CD1c-positive myeloid dendritic cell (primary cell): ENCODE measurements around the gene DCTD.
A peak's percentile ranks its signal among the peaks of the same experiment; 100 is the strongest.

Experiments used
- DNase-seq: peaks from one replicate; pipeline ENCODE4 v3.0.0-alpha.2; 2016; ENCODE audit errors: extremely low spot score

Gene DCTD

DNA sequence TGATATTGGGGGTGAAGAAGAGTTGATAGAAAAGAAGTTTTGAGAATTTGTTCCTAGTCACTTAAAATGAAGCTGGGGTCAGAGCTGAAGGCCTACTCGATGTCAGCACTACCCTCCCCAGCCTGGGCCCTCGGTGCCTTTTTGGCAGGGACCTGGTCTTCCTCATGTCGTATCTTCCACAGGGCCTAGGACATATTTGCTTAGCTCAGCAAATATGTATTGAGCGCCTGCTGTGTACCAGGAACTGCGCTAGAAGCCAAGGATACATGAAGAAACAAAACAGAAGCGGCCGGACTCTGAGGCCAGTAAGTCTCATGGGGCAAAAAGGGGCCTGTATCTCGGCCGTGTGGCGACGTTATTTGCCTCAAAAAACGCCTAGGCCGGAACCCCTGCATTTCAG, 44.3 kb downstream of the DCTD start:
- DNase-seq = no peak

GRCh38 chr4:182871616-182872015, 45.6 kb downstream of the DCTD start:
- DNase-seq = no peak

DNA sequence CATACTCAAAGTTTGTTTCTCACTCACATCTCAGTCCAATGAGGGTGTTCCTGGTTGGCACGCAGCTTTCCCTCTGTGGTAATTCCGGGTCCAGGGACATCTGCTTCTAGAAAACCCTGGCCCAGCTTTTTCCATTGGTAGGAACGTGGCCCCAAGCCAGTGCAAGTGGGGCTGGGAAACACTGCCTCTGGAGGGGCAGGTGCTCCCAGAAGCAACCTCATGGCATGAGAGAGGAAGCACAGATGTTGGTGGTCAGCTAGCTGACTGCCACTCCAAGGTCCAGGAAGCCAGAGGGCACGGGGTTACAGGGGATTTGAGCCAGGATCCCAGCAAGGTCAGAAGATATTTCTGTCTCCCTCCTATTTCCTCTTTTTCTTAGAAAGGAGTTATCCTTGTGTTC, 47.5 kb downstream of the DCTD start:
- no peak for DNase-seq

DNA sequence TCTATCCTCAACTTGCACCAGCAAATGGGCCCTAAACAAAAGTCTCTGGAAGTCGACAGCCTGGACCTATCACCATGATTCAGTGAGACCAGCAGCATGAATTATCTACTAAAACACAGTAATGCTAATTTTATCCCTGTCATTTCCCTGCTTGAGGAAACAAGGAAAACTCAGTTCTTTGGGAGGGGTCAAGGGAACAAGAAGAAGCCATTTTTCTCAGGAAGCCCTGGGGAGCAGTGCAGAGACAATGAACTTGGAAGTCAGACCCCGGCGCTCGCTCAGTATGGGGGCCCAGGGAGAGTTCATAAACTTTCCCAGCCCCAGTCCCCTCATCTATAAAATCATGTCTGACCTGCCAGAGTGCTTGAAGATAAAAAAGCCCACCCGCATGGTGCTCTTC, 50.4 kb downstream of the DCTD start:
- no peak for DNase-seq

GRCh38 chr4:182863501-182863900, 53.7 kb downstream of the DCTD start:
- peak; percentile 3 for DNase-seq

DNA sequence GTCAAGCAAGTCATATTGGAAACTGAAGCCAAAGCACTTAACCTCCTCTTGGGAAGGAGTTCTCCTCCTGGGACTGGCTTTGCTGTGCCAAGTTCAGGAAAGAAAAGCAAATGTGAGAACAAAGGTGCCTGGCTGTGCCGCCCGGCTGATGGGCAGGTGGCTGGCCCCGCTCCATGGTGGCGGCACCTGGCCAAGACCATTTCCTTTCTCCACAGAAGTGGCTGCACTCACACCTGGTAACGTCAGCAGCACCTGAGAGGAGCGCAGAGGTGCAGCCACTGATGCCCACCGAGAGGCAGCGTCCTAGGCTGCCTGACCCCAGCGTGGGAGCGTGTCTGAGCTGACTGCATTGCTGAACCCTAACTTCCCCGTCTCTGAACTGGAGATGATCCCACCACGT, 54.3 kb downstream of the DCTD start:
- no peak for DNase-seq

DNA sequence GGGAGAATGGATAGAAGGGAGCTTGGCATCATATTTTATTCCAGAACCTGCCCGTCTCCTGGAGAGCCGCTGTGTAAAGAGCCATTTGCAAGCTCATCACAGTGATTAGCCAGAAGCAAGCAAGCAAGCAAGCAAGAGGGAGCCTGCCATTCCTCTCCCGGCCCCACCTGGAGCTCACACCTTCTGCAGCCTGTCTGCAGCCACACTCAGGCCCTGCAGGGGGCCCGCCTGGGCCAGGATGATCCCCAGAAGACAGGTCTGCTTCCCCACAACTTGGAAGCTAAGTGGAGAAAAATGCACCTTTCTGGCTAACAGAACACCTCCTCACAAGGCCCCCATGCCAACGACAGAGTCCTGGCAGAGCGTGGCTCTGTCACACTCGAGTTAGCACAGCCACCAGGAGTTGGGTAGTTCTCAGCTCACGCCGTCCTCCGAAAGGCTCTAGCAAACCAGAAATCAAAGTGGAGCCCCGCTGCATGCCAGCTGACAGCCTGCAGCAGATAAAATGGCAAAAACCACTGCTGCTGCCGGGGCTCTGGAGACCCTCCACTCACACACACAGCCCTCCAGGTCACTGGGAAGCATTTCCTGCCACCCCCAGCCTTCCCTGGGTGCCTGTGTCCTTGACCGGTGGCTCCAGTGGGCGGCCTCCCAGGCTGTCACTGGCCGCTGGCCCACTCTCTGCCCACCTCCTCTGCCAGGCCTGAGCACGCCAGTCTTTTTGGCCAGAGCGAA, 54.9 kb downstream of the DCTD start:
- no peak for DNase-seq

GRCh38 chr4:182861346-182861745, 55.8 kb downstream of the DCTD start:
- DNase-seq = no peak

GRCh38 chr4:182859730-182860129, 57.5 kb downstream of the DCTD start:
- DNase-seq = no peak

DNA sequence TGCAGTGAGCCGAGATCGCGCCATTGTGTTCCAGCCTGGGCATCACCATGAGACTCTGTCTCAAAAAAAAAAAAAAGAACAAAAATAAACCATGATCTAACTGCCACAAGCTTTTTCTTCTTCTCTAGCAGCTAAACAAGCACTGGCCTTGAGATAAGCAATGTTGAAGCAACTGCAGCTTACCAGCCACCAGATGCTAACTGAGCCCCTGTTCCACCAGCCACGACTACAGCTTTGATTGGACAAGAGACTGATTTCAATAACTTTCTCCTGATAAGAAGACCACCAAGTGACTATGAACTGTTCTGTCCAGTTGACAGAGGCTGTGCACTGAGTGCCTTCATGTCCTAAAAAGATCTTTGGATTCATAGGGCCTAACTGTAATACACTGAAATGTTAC, 58.5 kb downstream of the DCTD start:
- no peak for DNase-seq

DNA sequence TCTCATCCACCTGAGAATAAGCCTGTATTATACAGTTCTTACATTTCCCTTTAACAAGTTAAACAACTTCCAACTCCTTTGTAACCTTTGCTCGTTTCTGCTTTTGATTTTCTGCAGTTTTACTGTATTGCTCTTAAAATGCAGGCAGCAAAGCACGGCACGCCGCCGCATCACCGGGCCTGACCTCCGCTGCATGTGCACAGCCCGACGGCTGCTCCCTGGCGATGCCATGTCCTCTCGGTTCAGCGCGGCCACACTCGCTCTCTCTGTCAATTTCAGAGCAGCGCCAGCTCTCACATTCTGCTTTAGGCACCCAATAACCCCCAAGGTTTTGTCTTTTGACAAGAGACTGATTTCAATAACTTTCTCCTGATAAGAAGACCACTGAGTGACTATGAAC, 60.3 kb downstream of the DCTD start:
- no peak for DNase-seq

DNA sequence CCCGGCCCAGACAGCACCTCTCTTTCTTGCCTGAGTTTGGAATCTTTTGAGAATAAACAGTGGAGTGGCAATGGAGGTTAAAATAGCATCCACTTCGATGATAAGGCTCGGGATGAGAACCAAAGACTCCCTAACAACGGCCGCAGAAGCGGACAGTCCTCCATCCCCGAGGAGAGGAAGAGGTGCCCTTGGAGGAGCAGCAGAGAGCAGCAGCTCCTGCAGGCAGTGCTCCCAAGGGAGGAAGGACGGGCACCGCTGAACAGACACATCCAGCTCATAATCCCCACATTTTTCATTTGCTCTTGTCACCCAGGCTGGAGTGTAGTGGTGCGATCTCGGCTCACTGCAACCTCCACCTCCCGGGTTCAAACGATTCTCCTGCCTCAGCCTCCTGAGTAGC, 61.3 kb downstream of the DCTD start:
- no peak for DNase-seq

DNA sequence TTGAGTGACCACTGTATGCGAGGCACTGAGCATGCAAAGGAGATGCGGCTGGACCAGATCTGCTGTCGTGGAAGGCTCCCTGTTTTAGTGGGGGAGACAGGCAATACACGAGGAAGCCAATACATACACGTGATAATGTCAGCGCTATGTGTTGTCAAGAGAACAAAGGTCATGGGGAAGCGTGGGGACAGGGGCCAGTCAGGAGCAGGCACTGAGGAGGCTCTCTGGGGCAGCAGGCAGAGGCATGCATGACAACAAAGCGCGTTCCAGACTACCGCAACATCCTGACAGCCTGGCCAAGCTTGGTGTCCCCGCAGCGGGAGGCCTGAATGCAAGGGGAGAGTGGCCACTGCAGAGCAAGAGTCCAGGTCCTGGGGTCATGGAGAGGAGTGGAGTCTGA, 61.9 kb downstream of the DCTD start:
- DNase-seq = no peak

GRCh38 chr4:182854466-182854865, 62.7 kb downstream of the DCTD start:
- no peak for DNase-seq

DNA sequence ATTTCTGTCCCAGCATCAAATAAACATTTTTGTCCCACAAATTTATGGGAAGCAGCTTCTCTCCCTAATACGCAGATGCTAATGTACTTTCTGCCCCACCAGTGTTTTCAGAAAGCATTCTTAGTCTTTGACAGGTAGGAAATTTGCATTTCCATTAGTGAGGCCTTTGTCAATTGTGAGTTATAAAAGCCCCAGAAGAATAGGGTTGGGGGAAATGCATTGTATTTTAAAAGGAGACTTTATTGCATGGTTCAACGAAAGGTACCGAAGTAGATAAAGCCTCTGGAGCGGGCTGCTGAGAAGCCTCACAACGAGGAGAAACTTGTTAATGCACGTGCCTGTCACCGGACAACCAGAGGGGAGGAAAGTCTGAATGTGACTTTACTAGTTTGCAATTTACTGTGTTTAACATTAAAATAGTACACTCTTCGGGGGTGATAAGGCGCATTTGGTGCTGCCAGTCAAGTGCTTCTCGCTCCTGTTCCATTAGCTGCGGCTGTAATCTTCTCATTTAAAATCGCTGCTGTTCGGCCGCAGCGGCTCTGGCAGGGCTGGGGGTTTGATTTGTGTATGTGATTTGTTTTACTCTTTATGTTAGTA, 63.4 kb downstream of the DCTD start:
- DNase-seq = no peak

- DNase-seq = no peak
These were observed 68.5 kb downstream of the DCTD start for GRCh38 chr4:182848685-182849084.

GRCh38 chr4:182847576-182848450, 69.4 kb downstream of the DCTD start:
- no peak for DNase-seq

- DNase-seq = no peak
These were observed 71.2 kb downstream of the DCTD start for GRCh38 chr4:182846036-182846435.

GRCh38 chr4:182845618-182846017, 71.6 kb downstream of the DCTD start:
- no peak for DNase-seq

DNA sequence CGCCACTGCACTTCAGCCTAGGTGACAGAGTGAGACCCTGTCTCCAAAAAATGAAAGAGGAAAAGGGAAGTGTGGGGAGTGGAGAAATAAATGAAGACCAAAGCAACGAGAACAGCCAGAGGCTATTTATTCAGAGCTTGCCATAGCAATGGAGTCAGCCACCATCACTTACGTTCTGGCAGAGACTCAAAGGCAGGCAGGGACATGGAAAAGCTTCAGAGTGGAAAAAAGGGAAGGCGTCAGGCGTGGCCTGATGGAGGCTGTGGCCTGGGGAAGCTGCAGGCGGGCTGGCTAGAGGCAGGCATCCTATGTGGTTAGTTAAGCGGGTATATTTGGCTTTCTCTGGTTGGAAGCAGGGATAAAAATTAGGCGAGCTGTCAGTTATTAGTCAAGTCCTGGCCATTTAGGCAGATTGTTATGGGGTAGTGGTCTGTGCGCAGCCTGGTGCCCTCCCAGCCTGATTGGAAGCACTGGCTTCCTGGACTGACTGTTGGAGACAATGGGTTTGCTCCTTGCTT, 73.3 kb downstream of the DCTD start:
- DNase-seq = no peak

DNA sequence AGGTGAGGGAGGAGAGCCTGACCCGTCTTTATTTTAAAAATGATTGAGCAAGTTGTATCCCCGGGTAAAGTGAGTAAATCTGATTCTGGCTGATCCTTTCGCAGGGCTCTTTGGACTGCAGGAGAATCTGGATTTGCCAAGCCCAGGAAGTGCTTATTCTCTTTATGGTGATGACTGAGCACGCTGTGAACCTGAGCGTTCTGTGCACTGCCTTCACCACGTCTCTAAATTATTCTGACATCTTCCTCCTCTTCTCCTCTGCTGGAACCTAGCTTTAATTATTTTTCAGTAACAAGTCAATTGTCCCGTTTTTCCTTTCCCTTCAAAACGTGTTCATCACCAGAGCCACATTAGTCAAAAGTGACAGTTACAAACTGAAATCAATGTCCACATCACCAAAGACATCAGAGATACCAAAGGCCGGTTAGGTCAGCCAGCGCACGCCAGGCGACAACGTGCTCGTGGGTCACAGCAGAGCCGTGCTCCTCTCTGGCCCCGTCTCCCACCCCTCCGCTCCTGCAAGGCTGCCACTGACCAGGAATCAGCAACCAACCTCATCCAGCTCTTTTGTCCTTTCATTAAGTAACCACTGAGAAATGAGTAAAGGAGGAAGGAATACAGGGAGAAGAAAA, 74.3 kb downstream of the DCTD start:
- DNase-seq = no peak

GRCh38 chr4:182842104-182842600, 75.0 kb downstream of the DCTD start:
- no peak for DNase-seq
